ENCODE measurements around the gene CYP11A1.

The CYP11A1 gene

DNA sequence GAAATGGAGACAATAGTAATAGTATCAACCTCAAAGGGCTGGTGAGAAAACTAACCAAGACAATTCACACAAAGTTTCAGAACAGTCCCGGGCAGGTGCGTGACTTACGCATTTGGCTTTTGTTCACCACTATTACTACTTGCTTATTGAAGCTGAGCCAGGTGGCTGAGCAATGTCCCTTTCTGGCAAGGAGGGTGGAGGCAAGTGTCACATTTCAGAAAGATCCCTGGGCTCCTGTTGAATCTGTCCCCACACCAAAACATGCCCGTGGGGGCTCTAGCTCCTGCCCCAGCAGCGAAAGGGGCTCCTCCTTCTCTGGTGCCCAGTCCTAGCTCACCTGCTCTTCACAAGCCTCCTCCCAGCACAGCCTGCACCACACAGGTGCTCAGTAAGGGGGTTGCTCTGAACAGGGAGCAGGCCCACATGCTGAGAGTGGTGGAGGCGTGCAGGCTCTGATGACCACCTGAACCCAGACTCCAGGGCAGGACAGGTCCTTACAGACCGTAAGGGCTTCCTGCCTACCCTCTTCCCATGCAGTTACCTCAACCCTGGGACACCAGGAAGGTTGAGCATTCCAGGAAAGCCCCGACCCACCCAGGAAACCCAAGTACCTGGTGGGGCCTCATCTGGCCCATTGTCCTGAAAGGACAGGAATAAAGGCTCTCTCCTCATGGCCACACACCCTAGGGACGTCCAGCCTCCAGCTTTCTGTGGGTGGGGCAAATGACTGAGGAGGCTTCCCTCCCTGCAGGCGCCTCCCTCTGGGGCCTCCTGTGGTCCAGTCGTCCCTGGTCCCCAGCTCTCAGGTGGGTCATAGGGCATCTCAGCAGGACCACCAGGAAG, 33.7 kb upstream of the CYP11A1 start:
- peaks cover 20% of the 10 kb centered on the region for H3K4me1 ChIP-seq (ENCODE audit: control insufficient read depth, insufficient read depth, low read length, poor library complexity, severe bottlenecking)
- no peaks in the 10 kb centered on the region for H3K36me3 ChIP-seq (ENCODE audit: control insufficient read depth, insufficient read depth, low read length)
- no peak overlapping the region for H3K4me3 ChIP-seq (ENCODE audit: insufficient read depth, low read depth, low read length, poor library complexity, severe bottlenecking)
- DNase-seq, result no peak
- no peak overlapping the region for H3K27ac ChIP-seq (ENCODE audit: insufficient read depth, low read length, poor library complexity, severe bottlenecking)
- H3K9me3 ChIP-seq (ENCODE audit: control insufficient read depth, low read length), result no peaks in the 10 kb centered on the region
- H3K27me3 ChIP-seq (replicated peaks; ENCODE audit: control insufficient read depth, insufficient read depth, low read length, poor library complexity, severe bottlenecking), result no peaks in the 10 kb centered on the region

DNA sequence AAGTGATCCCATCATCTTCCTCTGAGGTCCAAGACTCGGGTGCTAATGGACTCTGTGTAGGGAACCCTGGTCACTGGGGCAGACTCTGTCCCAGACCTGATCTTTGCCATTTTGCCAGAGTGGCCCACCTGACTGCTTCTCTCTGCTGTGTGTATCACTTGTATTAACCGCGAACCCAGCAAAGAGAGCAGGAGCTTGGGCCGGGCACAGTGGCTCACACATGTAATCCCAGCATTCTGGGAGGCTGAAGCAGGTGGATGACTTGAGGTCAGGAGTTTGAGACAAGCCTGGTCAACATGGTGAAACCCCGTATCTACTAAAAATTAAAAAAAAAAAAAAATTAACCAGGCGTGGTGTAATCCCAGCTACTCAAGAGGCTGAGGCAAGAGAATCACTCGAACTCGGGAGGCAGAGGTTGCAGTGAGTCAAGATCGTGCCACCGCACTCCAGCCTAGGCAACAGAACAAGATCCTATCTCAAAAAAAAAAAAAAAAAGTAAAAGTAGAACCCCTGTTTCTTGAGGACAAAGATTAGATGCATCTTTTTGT, 32.9 kb upstream of the CYP11A1 start:
- peaks cover 20% of the 10 kb centered on the region for H3K4me1 ChIP-seq (ENCODE audit: control insufficient read depth, insufficient read depth, low read length, poor library complexity, severe bottlenecking)
- no peaks in the 10 kb centered on the region for H3K36me3 ChIP-seq (ENCODE audit: control insufficient read depth, insufficient read depth, low read length)

DNA sequence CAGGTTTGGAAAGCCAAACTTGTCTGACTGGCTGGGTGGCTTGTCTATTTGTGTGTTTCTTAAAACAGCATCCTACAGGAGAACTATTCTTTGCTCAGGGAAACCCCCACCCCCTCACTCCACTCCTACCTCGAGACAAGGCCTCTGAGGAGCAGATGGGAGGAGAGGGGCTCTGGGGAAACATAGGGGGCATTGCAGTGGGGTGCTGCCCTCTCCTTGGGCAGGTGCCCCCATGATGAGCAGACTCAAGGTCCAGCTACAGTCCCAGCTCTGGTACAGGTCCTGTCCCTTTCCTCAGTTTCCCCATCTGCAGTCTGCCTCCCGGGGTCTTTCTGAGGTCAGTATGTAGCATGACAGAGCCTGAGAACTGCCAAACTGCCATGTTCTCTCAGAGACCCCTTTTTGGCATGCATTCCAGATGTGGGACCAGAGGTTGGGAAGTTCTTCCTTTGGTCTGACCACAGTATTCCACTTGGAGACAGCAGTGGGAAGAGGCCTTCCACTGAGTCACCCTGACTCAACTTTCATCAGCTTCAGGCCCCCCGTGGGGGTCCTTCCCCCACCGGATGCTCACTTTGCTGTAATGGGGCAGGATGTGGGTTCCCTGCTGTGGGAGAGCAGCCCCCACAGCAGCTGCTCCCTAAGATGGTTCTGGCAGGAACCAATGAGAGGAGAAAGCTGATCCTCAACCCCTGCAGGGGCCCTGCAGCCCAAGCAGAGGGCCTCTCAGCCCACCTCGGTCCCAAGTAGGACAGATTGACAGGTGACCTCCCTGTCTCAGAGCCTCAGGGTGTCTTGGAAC, 32.3 kb upstream of the CYP11A1 start:
- Histone ChIP-seq H3K36me3 (ENCODE audit: control insufficient read depth, insufficient read depth, low read length) (no peaks in the 10 kb centered on the region), H3K4me1 (ENCODE audit: control insufficient read depth, insufficient read depth, low read length, poor library complexity, severe bottlenecking) (peaks cover 20% of the 10 kb centered on the region), H3K9me3 (ENCODE audit: control insufficient read depth, low read length) (no peaks in the 10 kb centered on the region), H3K4me3 (ENCODE audit: insufficient read depth, low read depth, low read length, poor library complexity, severe bottlenecking) (no peak overlapping the region), H3K27ac (ENCODE audit: insufficient read depth, low read length, poor library complexity, severe bottlenecking) (no peak overlapping the region), H3K27me3 (replicated peaks; ENCODE audit: control insufficient read depth, insufficient read depth, low read length, poor library complexity, severe bottlenecking) (no peaks in the 10 kb centered on the region)
- no peak for DNase-seq

More for the DNA sequence above, 32.9 kb upstream of the CYP11A1 start:
- Histone ChIP-seq H3K4me3 (ENCODE audit: insufficient read depth, low read depth, low read length, poor library complexity, severe bottlenecking) (no peak overlapping the region), H3K27ac (ENCODE audit: insufficient read depth, low read length, poor library complexity, severe bottlenecking) (no peak overlapping the region), H3K9me3 (ENCODE audit: control insufficient read depth, low read length) (no peaks in the 10 kb centered on the region), H3K27me3 (replicated peaks; ENCODE audit: control insufficient read depth, insufficient read depth, low read length, poor library complexity, severe bottlenecking) (no peaks in the 10 kb centered on the region)
- no peak for DNase-seq

DNA sequence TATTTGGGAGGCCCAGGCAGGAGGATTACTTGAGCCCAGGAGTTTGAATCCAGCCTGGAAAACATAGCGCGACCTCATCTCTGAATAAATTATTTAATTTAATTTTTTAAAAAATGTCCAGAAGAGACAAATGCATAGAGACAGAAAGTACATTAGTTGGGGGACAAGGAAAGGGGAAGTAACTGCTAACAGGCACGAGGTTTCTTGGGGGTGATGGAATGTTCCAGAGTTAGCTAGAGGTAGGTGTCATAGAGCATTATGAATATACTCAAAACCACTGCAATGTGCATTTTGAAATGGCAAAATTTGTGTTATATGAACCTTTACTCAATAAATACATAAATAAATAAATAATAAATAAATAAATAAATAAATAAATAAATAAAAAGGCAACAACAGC, 31.7 kb upstream of the CYP11A1 start:
- Histone ChIP-seq H3K27ac (ENCODE audit: insufficient read depth, low read length, poor library complexity, severe bottlenecking) (no peak overlapping the region), H3K4me1 (ENCODE audit: control insufficient read depth, insufficient read depth, low read length, poor library complexity, severe bottlenecking) (peaks cover 20% of the 10 kb centered on the region), H3K27me3 (replicated peaks; ENCODE audit: control insufficient read depth, insufficient read depth, low read length, poor library complexity, severe bottlenecking) (no peaks in the 10 kb centered on the region), H3K36me3 (ENCODE audit: control insufficient read depth, insufficient read depth, low read length) (no peaks in the 10 kb centered on the region), H3K4me3 (ENCODE audit: insufficient read depth, low read depth, low read length, poor library complexity, severe bottlenecking) (no peak overlapping the region), H3K9me3 (ENCODE audit: control insufficient read depth, low read length) (no peaks in the 10 kb centered on the region)
- DNase-seq, result no peak

DNA sequence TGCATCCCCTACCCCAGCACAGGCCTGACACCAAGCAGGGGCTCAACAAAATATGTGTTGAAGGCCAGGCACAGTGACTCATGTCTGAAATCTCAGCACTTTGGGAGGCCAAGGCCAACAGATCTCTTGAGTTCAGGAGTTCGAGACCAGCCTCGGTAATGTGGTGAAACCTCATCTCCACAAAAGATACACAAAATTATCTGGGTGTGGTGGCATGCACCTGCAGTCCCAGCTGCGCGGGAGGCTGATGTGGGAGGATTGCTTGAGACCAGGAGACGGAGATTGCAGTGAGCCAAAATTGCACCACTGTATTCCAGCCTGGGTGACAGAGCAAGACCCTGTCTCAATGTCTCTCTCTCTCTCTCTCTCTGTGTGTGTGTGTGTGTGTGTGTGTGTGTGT, 30.7 kb upstream of the CYP11A1 start:
- no peak overlapping the region for H3K4me3 ChIP-seq (ENCODE audit: insufficient read depth, low read depth, low read length, poor library complexity, severe bottlenecking)
- H3K36me3 ChIP-seq (ENCODE audit: control insufficient read depth, insufficient read depth, low read length), result no peaks in the 10 kb centered on the region
- H3K9me3 ChIP-seq (ENCODE audit: control insufficient read depth, low read length), result no peaks in the 10 kb centered on the region
- DNase-seq, result no peak
- H3K27ac ChIP-seq (ENCODE audit: insufficient read depth, low read length, poor library complexity, severe bottlenecking), result no peak overlapping the region
- no peaks in the 10 kb centered on the region for H3K27me3 ChIP-seq (replicated peaks; ENCODE audit: control insufficient read depth, insufficient read depth, low read length, poor library complexity, severe bottlenecking)
- peaks cover 17% of the 10 kb centered on the region for H3K4me1 ChIP-seq (ENCODE audit: control insufficient read depth, insufficient read depth, low read length, poor library complexity, severe bottlenecking)

DNA sequence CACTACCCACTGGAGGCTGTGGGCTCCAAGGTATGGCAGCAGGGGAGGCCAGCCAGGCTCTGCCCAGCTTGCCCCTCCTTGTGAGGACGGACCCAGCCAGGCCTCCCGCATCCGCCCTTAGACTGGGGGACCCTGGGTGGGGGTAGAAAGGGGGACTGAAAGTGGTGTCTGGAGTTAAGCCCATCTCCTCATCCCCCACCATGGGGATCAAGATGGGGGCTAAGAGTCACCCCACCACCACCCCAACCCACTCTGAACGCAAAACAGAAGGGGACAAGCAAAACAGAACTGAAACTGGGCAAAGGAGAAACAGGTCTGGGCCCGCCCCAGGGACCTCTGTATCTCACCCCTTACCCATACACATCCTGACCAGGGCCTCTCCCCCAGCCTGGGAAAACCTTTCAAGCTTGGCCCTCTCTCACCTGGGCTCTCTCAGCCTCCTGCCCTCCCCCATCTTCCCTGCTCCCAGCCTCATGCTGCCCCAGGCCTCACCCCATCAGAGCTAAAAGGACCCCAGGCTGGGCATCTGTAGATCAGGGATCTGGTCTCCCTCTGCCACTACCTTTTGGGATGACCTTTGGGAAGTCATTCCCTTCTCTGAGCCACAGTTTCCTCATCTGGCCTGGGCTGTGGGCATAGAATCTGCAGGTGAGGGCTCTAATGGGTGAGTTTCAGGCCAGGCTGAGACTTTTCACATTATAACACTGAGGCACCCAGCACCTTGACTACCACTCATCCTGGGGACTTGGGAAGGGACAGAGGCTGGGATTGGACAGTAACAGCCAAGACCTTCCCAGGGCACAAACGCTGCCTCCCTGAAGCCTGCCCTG, 30.0 kb upstream of the CYP11A1 start:
- H3K27me3 ChIP-seq (replicated peaks; ENCODE audit: control insufficient read depth, insufficient read depth, low read length, poor library complexity, severe bottlenecking), result no peaks in the 10 kb centered on the region
- no peaks in the 10 kb centered on the region for H3K9me3 ChIP-seq (ENCODE audit: control insufficient read depth, low read length)
- H3K36me3 ChIP-seq (ENCODE audit: control insufficient read depth, insufficient read depth, low read length), result no peaks in the 10 kb centered on the region
- no peak overlapping the region for H3K27ac ChIP-seq (ENCODE audit: insufficient read depth, low read length, poor library complexity, severe bottlenecking)
- no peak overlapping the region for H3K4me3 ChIP-seq (ENCODE audit: insufficient read depth, low read depth, low read length, poor library complexity, severe bottlenecking)
- peaks cover 10% of the 10 kb centered on the region for H3K4me1 ChIP-seq (ENCODE audit: control insufficient read depth, insufficient read depth, low read length, poor library complexity, severe bottlenecking)
- no peak for DNase-seq

DNA sequence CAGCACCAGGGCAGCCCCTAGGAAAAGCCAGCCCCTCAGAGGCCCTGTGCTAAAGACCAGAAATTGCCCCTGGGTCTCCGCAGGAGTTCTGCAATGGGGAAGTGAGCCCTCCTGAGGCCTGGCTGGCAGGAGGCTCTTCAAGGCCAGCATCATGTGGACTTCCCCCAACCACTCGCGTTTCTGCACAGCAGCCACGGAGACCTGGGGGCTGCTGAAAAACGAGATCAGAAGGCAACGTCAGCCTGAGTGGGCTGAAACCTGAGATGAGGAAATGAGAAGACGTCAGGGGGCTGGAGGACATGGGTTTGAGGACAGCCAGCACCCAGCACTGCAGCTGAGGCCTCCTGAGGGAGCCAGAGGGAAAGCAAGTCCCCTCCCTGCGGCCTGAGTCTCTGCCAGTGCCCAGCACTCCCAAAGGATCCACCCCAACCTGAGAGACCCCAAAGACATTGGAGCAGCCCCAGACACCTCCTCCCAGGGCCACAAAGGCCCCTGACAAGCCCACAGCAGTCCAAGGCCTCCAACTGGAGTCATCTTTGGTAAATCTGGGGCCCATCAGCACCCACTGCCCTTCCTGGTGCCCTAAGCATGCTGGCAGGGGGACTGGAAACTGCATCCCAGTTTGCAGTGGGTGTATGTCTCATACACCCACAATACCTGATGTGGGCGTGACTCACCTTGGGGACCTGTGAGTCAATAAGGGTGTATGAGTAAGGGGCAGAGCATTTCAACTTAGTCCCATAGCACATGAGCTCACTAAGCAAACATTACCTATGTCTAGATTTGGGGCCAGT, 29.2 kb upstream of the CYP11A1 start:
- Histone ChIP-seq H3K4me3 (ENCODE audit: insufficient read depth, low read depth, low read length, poor library complexity, severe bottlenecking) (no peak overlapping the region), H3K4me1 (ENCODE audit: control insufficient read depth, insufficient read depth, low read length, poor library complexity, severe bottlenecking) (peaks cover 8% of the 10 kb centered on the region), H3K27ac (ENCODE audit: insufficient read depth, low read length, poor library complexity, severe bottlenecking) (no peak overlapping the region), H3K9me3 (ENCODE audit: control insufficient read depth, low read length) (no peaks in the 10 kb centered on the region), H3K36me3 (ENCODE audit: control insufficient read depth, insufficient read depth, low read length) (no peaks in the 10 kb centered on the region), H3K27me3 (replicated peaks; ENCODE audit: control insufficient read depth, insufficient read depth, low read length, poor library complexity, severe bottlenecking) (no peaks in the 10 kb centered on the region)
- DNase-seq, result no peak

DNA sequence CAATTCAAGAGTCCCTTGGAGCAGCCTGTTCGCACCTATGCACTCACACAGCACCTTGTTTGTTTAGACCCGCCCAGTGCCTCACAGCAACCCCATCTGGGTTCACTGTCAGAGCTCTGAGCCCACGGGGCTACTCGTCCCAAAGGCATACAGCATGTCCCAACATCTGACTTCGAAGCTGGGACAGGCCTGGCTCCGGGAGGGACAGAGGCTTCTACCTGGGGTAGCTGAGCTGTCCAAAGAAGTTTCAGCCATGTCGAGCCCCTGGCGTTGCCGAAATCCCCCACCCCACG, 28.6 kb upstream of the CYP11A1 start:
- H3K27me3 ChIP-seq (replicated peaks; ENCODE audit: control insufficient read depth, insufficient read depth, low read length, poor library complexity, severe bottlenecking), result no peaks in the 10 kb centered on the region
- H3K4me1 ChIP-seq (ENCODE audit: control insufficient read depth, insufficient read depth, low read length, poor library complexity, severe bottlenecking), result peaks cover 8% of the 10 kb centered on the region
- H3K36me3 ChIP-seq (ENCODE audit: control insufficient read depth, insufficient read depth, low read length), result no peaks in the 10 kb centered on the region
- H3K27ac ChIP-seq (ENCODE audit: insufficient read depth, low read length, poor library complexity, severe bottlenecking), result no peak overlapping the region
- no peaks in the 10 kb centered on the region for H3K9me3 ChIP-seq (ENCODE audit: control insufficient read depth, low read length)
- no peak for DNase-seq
- no peak overlapping the region for H3K4me3 ChIP-seq (ENCODE audit: insufficient read depth, low read depth, low read length, poor library complexity, severe bottlenecking)
